ENCODE measurements around the gene NEMP2.
"Not testable (repeated sequence)": the region's sequence is repeated elsewhere in the genome, so short reads cannot be mapped to it uniquely, and the experiment has no call there.

The NEMP2 gene

DNA sequence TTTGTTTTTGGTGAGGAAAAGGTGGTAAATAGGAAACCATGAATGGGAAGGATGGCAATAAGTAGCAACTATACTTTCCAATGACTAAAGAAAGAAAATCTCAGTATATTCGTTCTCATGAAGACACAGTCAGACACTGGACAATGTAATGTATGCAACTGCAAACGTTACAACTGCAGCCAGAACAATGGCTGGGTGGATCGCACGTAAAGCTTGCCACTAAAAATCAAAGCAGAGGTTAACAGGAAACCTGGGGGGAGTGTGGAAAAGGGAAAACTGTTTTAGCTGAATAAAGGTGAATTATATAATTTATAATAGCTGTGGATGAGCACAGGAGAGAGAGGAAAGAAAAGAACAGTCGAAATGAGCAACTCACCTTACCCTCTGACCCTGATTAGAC lies 33.3 kb downstream of the NEMP2 start:
- no peak for DNase-seq (ENCODE audit: extremely low read depth, low read depth)
- no peak for TF ChIP-seq CTCF (IDR thresholded peaks at IDR 0.05; ENCODE audit: low read depth, low read length)

DNA sequence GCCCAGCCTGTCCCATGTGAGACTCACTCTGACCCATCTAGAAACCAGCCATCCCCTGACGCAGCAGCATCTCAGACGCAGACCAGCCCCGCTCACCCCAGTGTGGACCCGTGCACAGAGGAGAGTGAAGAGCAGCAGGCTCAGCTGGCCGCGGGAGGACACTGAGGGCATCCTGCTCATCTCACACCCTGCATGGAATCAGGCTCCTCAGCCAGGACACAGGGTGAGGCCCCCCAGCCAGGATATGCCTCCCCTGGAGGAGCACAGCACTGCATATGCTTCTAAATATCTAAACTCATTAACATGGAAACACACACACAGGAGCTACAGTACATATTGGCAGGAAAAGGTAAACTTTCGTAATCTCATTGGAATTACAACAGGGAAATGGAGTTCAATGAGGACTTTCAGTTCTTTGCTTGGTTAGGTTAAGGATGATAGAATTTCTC lies 34.4 kb downstream of the NEMP2 start:
- no peak for TF ChIP-seq CTCF (IDR thresholded peaks at IDR 0.05; ENCODE audit: low read depth, low read length)
- DNase-seq (ENCODE audit: extremely low read depth, low read depth) = no peak

- DNase-seq (ENCODE audit: extremely low read depth, low read depth) = no peak
- no peak for TF ChIP-seq CTCF (IDR thresholded peaks at IDR 0.05; ENCODE audit: low read depth, low read length)
Measured at GRCh38 chr2:190499273-190499672, 35.2 kb downstream of the NEMP2 start.

GRCh38 chr2:190497428-190497827 lies 37.1 kb downstream of the NEMP2 start:
- DNase-seq (ENCODE audit: extremely low read depth, low read depth) = no peak
- TF ChIP-seq CTCF (IDR thresholded peaks at IDR 0.05; ENCODE audit: low read depth, low read length) = no peak

- not testable (repeated sequence) for DNase-seq (ENCODE audit: extremely low read depth, low read depth)
Measured at GRCh38 chr2:190494600-190495227, 39.8 kb downstream of the NEMP2 start.

DNA sequence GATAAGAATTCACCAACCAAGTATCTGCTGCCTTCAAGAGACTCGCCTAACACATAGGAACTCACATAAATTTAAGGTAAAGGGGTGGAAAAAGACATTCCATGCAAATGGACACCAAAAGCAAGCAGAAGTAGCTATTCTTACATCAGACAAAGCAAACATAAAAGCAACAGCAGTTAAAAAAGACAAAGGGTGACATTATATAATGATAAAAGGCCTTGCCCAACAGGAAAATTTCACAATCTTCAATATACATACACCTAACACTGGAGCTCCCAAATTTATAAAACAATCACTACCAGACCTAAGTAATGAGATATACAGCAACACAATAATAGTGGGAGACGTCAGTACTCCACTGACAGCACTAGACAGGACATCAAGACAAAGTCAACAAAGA lies 41.4 kb downstream of the NEMP2 start:
- no peak for DNase-seq (ENCODE audit: extremely low read depth, low read depth)
- TF ChIP-seq CTCF (IDR thresholded peaks at IDR 0.05; ENCODE audit: low read depth, low read length) = no peak

- DNase-seq (ENCODE audit: extremely low read depth, low read depth) = no peak
- no peak for TF ChIP-seq CTCF (IDR thresholded peaks at IDR 0.05; ENCODE audit: low read depth, low read length)
Measured at GRCh38 chr2:190490502-190490901, 44.0 kb downstream of the NEMP2 start.

DNA sequence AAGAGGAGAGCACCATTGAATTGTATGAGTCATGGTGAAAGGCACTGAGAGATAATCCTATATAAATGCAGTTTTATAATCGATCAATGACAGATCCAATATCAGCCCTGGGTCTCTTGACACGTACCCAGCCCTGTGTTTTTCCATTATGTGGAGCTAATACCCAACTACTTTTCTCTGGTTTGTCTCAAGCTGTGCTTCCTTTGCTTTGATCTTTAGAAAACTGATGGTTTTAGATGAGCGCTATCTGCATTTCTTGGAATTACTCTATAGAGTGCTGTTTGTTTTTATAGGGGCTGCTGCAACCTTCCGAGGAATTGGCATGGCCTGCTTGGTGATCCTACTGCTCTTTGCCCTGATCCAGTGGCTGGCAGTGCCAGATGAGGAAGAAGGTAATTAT lies 45.0 kb downstream of the NEMP2 start:
- no peak for TF ChIP-seq CTCF (IDR thresholded peaks at IDR 0.05; ENCODE audit: low read depth, low read length)

More for the DNA sequence above, 45.0 kb downstream of the NEMP2 start:
- DNase-seq (ENCODE audit: extremely low read depth, low read depth) = no peak
